Activated CD8-positive, alpha-beta memory T cell treated with anti-CD3 and anti-CD28 coated beads, Interleukin-2, amount 50 U/mL, for 24 hours (primary cell): ENCODE data around the gene DENND2A.
"Not testable (repeated sequence)": the region's sequence is repeated elsewhere in the genome, so short reads cannot be mapped to it uniquely, and the experiment has no call there.

Experiments
- DNase-seq: peaks from one replicate; pipeline ENCODE4 v3.0.0-alpha.2; 2020; ENCODE audit errors: extremely low read depth

The DENND2A gene

DNA sequence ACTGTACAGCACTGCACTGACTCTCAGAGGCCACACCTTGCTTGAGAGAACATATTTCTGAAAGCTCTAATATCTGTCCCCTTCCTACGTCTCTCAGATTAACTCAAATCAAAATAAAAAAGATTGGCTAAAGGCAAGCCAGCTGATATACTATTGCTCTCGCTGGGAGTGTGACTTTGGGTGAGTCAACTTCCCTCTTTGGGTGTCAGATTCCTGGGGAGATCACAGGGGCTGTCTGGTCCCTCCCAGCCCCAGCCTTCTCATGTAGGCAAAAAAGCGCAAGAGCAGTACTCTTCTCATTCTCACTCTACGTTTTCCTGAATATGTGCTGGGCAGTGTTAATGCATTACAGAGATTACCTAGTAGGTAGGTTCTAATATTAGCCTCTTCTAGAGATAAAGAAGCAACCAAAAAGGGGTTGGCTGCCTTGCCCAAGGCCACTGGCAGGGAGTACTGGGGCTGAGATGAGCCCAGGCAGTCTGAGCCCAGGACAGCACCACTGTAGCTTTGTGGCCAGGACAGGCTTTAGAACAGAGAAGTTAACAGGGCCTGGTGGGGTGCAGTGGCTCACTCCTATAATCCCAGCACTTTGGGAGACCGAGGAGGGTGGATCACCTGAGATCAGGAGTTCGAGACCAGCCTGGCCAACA lies 9.1 kb upstream of the DENND2A start:
- no peak for DNase-seq

DNA sequence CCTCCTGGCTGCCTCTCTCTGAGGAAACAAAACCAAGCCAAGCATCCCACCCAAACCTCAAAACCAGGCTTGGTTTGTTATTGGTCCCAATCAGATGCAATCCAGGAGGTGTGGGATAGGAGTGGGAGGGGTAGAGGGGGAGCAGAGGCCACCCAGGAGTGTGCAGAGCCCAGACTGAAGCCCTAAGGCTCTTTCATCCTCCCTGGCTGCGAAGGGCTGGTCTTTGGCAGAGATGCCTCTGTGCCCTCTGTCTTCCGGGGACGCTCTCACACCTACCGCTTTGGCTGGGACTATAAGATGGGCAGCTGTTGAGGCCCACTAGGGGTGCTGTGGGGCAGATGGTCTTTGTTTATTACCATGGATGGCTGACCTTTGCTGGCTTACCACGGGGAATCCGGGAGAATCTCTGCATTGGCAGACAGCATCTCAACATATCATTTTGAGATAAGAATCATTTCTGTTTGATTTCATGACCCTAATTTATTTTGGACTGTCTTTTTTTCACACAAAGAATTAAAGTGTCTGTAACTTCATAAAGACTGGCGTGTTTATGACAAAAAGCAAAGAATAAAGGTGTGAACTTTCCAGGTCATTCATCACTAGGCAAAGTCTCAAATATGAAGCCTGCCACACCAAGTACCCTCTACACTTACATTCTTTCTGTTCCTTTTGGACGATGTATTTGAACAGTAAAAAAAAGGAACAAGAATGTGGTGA lies 6.5 kb upstream of the DENND2A start:
- no peak for DNase-seq

DNA sequence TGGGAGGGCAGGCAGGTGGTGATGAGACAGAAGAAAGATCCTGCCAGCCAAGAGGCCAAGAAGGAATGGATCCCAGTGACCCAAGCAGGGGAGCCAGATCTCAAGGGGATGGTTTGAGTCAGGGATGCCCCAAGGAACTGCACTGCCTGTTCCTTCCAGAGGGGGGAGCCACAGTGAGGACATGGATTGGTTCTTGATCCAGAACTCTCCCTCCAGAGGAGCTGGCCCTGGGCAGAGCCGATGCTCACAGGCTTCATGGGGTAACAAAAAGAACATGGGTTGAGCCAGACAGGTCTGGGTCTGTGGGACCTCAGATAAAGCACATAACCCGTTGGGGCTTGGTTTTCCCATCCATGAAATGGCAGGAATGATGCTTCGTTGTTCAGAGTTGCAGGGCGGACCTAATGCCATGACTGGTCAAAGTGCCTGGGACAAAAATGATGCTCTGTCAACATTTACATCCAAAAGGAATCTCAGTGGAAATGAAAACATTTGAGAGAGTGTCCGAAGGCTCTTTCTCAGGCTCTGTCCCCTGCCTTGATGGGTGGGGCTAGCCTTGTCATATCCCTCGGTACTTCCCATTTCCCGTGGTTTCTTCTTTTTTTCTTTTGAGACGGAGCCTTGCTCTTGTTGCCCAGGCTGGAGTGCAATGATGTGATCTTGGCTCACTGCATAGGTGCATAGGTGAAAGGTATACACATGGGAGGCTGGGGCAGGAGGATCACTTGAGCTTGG lies 4.7 kb upstream of the DENND2A start:
- no peak for DNase-seq

DNA sequence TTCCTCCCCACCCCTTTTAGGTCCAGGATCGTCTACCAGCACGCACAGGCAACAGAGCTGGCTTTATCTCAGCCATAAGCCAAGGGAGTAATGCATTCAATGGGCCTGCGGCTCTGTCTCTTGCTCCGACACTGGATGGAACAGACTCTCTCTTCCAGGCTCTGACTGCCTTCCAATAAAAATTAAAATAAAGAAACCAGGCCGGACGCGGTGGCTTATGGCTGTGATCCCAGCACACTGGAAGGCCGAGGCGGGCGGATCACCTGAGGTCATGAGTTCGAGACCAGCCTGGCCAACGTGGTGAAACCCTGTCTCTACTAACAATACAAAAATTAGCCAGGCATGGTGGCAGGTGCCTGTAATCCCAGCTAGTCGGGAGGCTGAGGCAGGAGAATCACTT lies 4.1 kb upstream of the DENND2A start:
- not testable (repeated sequence) for DNase-seq

DNA sequence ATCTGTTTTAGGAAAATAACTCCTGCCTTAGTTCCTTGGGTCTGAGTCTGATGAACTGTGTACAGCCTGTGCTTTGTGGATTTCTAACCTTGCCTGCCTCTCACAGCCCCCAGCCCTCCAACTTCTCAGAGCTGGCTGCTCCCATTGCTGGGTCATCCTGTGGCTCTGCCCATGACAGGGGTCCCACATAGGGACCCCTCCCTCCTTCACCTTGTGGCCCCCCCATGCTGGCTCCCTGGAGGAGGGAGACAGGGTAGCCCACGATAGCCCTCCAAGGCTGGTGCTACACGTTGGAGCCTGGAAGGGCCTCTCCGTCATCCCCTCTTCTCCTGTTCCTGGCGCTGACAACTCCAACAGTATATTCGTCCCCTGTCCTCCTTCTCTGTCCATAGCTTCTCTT lies 2.8 kb upstream of the DENND2A start:
- DNase-seq: no peak

DNA sequence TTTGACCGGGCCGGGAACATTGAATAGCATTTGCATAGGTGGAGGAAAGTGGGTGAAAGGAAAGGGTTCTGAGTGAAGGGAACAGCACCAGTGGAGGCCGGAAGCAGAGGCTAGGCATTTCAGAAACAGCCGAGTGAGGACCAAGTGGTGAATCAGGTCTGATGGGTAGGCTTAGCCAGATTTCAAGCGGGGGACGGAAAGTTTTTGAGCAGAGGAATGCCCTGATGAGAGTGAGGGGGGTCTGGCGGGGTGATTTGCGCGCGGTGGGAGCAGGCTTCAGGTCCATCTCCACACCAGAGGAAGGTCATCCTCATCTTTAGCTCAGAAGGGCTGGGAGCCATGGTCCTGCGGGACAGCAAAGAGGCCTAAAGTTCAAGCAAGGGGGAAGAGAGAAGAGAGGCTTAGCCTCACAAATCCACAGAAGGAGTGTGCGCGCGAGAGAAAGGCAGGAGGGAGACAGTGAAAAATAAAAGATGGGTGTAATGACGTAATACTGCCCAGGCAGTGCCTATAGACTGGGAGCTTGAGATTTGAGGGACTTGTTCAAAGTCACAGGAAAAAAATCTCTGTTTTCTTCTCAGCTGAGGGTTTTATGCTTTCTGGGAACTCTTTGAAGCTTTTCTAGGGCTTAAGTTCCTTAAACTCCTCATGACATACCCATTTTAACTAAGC lies 1.0 kb upstream of the DENND2A start:
- no peak for DNase-seq

DNA sequence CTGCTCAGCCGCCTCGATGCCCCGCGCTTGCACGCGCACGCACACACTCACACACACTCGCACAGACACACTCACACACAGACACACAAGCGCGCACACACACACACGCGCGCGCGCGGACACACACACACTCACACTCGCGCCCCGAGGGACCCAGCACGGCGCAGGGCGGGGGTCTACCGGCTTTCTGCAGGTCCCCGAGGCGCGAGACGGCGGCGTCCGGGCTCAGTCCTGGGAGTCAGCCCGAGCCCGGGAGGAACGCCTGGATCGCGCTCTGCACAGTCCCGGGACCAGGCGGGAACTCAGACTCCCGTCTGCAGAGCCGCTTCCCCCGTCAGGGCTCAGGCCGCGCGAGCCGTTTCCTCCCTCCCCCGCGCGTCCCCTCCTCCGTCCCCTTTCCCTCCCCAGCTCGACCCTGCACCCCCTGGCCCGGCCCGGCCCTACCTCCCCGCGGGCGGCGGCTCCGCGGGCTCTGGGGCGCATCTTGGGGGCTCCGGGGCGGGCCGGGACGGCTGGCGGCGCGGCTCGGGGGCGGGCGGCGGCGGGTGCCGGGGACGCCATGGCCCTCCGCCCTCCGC lies 464 bp downstream of the DENND2A start:
- no peak for DNase-seq

DNA sequence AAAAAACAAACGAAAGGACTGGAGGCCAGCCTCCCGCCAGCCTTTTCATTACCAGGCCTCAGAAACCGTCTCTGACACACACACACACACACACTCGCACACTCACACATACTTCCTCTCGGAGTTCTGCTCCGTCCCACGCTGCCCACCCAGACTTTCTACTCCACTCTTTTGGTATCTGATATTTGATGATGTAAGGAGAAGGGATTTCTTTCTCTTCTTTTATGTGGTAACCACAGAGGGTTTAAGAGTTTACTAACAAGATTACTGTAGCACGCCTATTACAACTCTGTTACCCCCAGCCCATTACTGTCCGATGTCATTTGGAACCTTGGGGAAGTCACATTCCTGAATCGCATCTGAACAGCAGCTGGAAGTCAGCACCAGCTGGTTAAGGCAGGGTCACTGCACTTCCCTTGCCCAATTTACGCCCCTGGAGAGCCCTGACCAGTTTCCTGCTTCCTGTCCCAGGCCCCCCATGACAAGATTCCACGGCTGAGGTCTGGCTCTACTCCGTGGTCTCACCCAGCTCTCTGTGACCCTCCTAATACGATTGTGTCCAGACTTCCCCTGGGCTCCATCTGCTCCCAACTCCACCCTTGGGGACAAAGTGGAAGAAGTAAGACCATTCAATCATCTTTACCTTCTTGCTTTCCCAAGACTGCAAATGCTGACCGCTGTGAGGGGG lies 1.1 kb downstream of the DENND2A start:
- no peak for DNase-seq

DNA sequence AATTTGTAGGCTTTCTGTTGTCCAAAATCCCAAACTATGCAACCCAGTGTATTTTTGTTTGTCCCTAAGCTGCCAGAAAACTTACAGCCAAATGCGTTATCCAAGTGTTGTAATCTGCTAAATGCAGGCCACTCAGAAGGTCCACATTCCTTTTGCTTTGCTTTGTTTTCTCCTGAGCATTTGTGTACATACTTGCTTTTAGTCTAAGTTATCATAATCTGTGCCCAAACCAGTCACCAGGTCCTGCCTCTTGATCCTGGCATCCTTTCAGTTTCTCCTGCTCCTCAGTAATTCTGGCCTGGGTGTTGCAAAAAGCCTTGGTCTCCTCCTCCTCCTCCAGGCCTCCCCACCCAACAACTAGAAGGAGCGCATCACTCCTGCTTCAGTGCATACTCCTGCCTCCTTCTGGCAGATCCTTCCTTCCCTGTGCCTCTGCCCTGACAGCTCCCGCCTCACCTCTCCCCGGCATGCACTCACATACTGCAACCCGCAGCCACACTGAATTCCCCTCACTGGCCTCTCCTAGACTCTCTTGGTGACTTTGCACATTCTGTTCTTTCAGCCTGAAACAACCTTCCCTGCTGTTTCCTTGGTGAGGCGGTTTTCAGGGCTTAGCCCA lies 2.3 kb downstream of the DENND2A start:
- no peak for DNase-seq

DNA sequence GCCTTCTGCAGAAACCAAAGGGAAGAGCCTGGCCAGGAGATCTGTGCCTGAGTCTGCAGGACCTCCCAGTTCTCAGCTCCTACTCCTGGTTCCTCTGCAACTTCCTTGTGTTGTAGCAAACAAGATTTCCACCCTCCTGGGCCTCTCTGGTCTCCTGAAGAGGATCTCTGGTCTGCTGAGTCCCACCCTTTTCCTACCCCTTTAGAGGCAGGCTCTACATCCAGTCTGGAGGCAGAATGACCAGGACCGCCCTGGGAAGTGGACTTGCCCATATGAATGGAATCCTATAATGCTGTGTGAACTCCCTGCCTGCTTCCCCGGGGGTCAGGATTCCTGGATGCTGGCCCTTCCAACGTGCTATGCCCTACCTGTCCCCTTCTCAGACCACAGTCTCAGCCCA lies 3.2 kb downstream of the DENND2A start:
- DNase-seq: no peak

DNA sequence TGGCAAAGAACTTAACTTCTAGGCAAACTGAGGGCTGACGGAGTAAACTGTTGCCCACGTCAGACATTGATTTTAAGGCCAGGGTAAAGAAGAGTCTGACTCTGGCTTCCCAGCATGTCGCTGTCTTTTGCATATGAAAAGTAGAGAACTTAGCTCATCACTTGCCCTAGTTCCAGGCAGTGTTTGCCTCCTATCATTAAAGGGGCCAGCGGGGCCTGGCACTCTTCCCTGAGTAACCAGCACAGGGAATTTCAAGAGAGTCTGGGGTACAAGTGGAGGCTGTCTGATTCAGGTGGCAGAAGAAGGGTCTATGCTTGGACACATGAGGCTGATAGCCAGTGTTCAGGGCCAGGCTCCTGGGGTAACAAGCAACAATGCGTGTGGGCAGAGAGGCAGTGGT lies 4.8 kb downstream of the DENND2A start:
- no peak for DNase-seq

DNA sequence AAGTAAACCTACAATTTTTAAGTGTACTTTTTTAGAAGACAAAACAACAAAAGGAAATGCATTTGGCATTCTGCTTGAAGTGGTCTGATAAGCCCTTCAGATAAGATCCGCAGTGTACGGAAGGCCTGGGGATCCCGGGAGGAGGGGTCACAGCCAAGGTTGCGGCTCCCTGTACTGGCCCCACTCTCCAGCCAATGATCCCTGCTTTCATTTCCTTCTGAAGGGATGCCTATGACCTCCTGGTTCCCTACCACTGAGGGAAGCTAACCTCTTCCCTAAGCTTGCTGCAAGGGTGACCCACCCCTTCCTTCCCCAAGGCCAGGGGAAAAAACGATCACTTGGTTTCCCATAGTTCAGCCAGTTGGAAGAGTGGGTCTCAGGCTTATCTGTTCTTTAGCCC lies 5.3 kb downstream of the DENND2A start:
- no peak for DNase-seq

DNA sequence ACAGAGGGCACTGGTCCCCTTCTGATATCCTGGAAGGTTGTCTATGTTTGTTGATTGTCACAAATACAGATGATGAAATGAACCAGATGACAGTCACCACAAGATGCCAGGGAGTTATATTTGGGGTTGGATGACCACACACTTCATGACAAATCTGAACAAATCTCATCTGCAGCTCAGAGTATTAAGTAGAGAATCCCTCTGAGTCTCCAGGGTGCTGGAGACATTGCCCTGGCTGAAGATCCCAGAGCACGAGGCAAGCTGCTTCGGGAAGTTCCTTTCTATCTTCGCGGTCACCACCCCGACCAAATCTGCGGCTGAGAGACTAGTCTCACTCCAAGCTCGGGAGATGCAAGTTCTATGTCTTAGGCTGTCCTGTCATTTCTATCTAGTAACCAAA lies 9.0 kb downstream of the DENND2A start:
- no peak for DNase-seq

DNA sequence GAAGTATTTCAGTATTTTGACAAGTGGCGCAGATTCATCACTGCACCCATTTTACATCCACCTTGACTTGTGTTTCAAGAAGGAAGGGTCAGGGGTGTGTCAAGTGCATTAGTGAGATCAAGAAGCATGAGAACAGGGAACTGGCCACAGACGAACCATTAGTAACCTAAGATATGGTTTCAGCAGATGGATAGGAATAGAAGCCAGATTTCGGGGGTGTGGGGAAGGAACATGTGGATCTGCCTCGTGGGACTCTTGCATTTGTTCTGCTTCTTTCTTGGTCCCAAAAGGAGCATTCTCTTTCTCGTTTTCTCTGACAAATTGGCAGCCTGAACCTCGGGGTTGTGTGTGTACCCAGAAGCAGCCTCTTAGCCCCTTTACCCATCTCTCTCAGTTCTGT lies 9.6 kb downstream of the DENND2A start:
- no peak for DNase-seq

DNA sequence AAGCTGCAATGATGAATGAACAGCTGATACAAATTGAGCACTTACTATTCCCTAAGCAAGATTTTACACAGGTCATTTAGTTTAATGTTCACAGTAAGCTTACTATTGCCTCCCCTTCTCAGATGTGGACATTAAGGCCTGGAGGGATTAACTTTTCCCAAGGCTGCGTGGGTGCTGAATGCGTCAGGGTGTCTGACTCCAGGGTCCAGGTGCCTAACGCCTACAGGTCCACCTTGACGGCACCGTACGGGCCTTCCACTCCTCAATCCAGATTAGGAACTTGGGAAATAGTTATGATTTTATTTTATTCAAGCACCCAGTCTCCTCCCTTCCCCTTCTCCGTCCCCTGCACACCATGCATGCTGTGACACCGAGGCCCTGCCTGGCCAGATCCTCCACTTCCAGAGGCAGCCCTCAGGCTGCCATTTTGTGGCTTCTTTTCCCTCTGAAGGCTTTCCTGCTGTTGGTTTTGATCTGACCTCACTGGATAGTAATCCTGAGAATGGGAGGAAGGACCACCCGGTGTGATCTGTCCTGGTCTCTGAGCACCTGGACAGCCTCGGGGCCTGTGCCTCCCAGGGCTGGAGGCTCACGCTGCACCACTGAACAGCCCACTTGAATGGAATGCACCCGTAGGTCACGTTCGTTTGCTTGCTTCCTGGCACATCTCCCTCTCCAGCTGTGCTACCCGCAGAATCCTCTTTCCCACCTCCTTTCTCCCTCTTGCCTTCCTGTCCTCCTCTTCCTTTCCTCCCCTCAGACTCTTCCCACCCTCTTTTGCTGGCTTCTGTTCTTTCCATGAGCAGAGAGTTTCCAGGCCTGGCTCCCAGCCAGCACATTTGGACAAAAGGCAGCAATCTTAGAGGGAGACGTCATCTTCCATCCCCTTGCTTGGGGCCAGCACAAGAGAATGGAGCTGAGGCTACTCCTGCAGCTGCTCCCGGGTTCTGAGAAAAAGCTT lies 14.4 kb downstream of the DENND2A start:
- DNase-seq: no peak

DNA sequence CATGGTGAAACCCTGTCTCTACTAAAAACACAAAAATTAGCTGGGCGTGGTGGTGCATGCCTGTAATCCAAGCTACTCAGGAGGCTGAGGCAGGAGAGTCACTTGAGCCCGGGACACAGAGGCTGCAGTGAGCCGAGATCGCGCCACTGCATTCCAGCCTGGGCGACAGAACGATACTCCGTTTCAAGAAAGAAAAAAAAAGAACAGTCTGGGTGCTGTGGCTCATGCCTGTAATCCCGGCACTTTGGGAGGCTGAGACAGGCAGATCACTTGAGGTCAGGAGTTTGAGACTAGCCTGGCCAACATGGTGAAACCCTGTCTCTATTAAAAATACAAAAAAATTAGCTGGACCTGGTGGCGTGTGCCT lies 15.4 kb downstream of the DENND2A start:
- DNase-seq: not testable (repeated sequence)

DNA sequence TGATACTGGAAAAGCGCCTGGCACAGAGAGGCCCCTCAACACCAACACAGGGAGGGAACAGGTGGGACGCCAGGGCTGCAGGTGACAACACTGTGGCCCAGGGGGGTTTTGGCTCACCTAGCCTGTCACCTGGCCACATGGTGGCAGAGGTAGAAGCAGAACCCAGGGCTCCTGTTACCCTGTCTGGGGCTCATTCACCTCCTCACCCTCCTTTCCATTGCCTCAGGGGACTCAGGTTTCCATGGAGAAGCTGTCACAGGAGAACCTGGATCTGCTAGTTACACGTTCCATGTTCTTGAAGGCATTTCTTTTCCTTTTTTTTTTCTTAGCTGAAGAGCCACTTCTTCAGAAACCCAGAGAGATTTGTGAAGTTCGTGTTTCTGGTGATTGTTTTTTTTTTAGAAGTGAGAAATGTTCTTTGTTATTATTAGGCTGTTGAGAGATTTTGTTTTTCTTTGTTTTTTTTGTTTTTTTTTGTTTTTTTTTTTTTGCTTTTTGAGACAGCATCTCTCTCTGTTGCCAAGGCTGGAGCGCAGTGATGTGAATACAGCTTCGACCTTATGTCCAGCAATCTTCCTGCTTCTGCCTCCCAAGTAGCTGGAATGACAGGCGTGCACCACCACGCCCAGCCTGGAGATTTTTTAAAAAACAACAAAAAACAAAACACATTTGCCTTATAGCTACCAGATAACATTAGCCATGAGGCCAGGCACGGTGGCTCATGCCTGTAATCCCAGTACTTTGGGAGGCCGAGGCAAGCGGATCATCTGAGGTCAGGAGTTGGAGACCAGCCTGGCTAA lies 16.0 kb downstream of the DENND2A start:
- no peak for DNase-seq

DNA sequence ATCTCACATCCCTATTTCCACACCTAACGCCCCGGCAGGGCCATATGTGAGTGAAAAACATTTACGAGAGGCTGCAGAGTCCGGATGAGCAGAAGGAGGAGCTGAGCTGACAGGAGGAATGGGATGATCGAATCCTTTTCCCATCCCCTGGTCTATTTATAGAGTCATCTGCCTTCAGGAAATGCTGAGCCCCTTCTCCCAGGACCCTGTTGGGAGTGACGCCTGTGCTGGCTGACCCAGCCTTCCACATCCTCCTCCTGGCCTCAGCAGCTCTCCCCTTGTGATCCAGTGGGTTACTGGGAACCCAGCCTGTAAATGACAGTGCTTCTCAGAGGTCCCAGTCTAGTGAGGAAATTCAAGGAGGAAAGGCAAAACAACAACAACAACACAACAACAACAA lies 16.6 kb downstream of the DENND2A start:
- DNase-seq: no peak

DNA sequence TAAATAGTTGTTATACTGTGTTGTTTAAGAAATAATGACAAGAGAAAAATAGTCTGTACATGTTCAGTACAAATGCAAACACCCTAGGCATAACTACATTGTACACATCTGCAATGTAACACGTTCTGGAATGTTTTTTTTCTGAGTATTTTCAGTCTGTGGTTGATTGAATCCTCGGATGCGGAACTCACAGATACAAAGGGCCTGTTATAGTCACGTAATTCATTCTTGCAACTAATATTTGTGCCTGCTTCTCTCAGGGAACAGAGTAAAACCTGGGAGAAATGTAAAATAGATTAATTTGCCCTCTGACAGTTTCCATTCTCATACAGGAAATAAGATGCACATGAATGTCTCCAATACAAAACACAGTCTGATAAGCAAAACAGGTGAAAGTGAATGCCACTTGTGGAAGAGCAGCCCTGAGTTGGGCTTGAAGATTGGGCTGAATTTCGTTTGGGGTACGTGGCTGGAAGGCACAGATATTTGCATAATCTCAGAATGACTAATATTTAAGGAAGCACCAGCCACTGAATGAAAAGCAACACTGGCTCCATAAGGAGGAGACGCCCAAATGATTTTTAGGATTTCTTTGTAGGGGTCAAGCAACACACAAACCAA lies 19.1 kb downstream of the DENND2A start:
- DNase-seq: no peak
